Ovary (tissue), 9 donors: Measurements from ENCODE around the gene SHF. TPM values are rescaled to one million over a fixed set of nuclear protein-coding genes. Genes with fewer than 3 reads are reported as not detected.

Experiments
- DNase-seq, 5 donors: peaks; one replicate each; pipeline ENCODE4 v3.0.0-alpha.2; 2019 to 2020
- H3K27ac ChIP-seq, 2 donors: fragments of 200-600 bp; one replicate each; pipeline versions ENCODE4 v1.5.1 to v1.8.0; 2019 to 2022
- H3K27me3 ChIP-seq: fragments of 200-600 bp; one replicate; pipeline ENCODE4 v1.8.0; 2022
- H3K36me3 ChIP-seq: fragments of 200-600 bp; sonication (generic); one replicate; pipeline ENCODE4 v1.5.1; 2019
- H3K4me1 ChIP-seq: one replicate; pipeline ENCODE4 v1.8.1; 2013; ENCODE audit warnings: mild to moderate bottlenecking, moderate library complexity; ENCODE audit not compliant: insufficient read depth
- H3K4me3 ChIP-seq: fragments of 200-600 bp; sonication (generic); one replicate; pipeline ENCODE4 v1.5.1; 2017
- H3K9me3 ChIP-seq, 2 donors: fragments of 200-600 bp in 1 of 2; sonication (generic) in 1 of 2; one replicate each; pipeline versions ENCODE4 v1.5.1 to v1.8.1; 2013 to 2019; ENCODE audit warnings: mild to moderate bottlenecking in 1 of 2, moderate library complexity in 1 of 2
- EP300 ChIP-seq: sonication (generic); formaldehyde crosslinking; IDR thresholded peaks from one replicate; pipeline ENCODE4 v1.6.1; 2017; ENCODE audit warnings: antibody characterized with exemption
- POLR2A ChIP-seq: fragments of 450-650 bp; IDR thresholded peaks from one replicate; pipeline ENCODE4 v1.6.1; 2017; ENCODE audit warnings: antibody characterized with exemption, mild to moderate bottlenecking, moderate library complexity
- WGBS, 3 donors: extraction: QIAGEN DNeasy Blood & Tissue Kit in 1 of 3; methylation state at CpG; one replicate each; pipeline versions ENCODE4 v1.1.5 to v1.1.7; 2013 to 2017; 5-methylcytosine and 5-hydroxymethylcytosine counted together
- intact Hi-C, 4 donors: fragments of 100-400 bp; cut with DNase I; formaldehyde crosslinking; loops; one replicate each; pipeline versions ENCODE4 v1.11.0 to v1.15.1; 2022 to 2023
- polyA plus RNA-seq, 2 donors: library from polyadenylated mRNA; stranded (reverse); fragments of 200-250 nt in 1 of 2; fragments of 350-450 nt in 1 of 2; fragmentation: Illumina TruSeq in 1 of 2; extraction: RNeasy Lipid Tissue Mini Kit (QIAGEN cat#74804) in 1 of 2; gene quantifications; one replicate each; pipeline ENCODE4 v1.2.3, GENCODE V29; 2013 to 2014
- total RNA-seq, 7 donors: library from RNA; depleted of rRNA in 2 of 7; stranded (reverse); fragments of >200 nt in 2 of 7; fragmentation: NEBNext Ultra II Directional in 3 of 7; extraction: Animal tissue kit (Norgen Biotek cat#: 25700) in 3 of 7; gene quantifications; one replicate each; pipeline versions ENCODE4 v1.1.0 to v1.2.4, GENCODE V29; 2016 to 2023
- TF ChIP-seq, protein P1 (sequence below), 3 donors: fragments of 450-650 bp in 2 of 3; fragments of 200-600 bp in 1 of 3; IDR thresholded peaks; one replicate each; pipeline versions ENCODE4 v1.5.1 to v1.8.0; 2016 to 2022; ENCODE audit warnings: antibody characterized with exemption in 3 of 3, mild to moderate bottlenecking in 1 of 3
- donor health status: DM: no; HTN: no; CAD: no; lungs with moderate emphysema.
- donor health status: DM: no; HTN: no; CAD: no.
- donor health status: Bipolar disorder and iron deficiency.
- donor health status: DM: yes; HTN: yes; CAD: no.
- donor health status: DM: no; HTN: no; CAD: no.
- donor health status: DM: yes; HTN: yes; CAD: no.

The SHF gene
- total and polyA plus RNA-seq, 9 donors, result 17.5 to 45.3 (median 30.5) TPM

DNA sequence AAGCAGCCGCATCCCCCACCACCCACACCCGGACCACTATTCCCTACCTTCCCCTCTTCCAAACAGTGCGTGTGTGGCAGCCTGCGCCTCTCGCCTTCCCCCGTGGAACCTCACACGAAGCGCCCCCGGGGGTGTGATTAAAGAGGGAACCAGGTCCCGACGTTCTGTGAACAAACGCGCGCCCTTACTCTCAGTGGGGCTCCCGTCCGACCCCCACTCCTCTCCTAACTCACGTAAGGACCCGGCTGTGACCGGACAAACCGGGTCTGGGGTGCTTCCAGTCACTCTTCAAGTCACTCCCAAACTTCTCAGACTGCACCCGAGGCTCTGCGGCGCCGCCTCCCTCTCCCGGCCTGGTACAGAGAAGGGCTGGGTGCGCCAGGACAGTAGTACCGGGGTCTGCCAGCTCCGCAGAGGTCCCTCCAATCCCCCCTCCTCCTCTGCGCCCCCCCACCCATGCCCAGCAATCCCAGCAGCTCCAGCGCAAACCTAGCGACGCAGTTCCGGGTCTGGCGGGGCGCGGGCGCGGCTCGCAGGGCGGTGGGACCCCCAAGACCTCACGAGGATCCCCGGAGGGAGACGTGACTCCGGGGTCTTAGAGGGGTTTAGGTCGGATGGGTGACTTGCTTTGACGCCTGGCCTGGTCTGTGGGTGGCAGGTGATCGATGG lies 58.7 kb downstream of the SHF start:
- Histone ChIP-seq H3K9me3 (no peaks in the 10 kb centered on the region), H3K27ac (no peak overlapping the region), H3K4me3 (no peak overlapping the region), H3K27me3 (no peaks in the 10 kb centered on the region), H3K36me3 (no peaks in the 10 kb centered on the region), H3K4me1 (peaks cover 5% of the 10 kb centered on the region)
- intact Hi-C loops, result no loop called here
- WGBS, 3 donors, result 3 to 5% (median 4%) methylated on average over 29 to 47 of the region's 47 CpGs
- TF ChIP-seq EP300 (no peak), POLR2A (no peak)
- TF ChIP-seq, protein P1, sequence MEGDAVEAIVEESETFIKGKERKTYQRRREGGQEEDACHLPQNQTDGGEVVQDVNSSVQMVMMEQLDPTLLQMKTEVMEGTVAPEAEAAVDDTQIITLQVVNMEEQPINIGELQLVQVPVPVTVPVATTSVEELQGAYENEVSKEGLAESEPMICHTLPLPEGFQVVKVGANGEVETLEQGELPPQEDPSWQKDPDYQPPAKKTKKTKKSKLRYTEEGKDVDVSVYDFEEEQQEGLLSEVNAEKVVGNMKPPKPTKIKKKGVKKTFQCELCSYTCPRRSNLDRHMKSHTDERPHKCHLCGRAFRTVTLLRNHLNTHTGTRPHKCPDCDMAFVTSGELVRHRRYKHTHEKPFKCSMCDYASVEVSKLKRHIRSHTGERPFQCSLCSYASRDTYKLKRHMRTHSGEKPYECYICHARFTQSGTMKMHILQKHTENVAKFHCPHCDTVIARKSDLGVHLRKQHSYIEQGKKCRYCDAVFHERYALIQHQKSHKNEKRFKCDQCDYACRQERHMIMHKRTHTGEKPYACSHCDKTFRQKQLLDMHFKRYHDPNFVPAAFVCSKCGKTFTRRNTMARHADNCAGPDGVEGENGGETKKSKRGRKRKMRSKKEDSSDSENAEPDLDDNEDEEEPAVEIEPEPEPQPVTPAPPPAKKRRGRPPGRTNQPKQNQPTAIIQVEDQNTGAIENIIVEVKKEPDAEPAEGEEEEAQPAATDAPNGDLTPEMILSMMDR (IDR thresholded peaks at IDR 0.05), result no peak
- DNase-seq, result no peak

DNA sequence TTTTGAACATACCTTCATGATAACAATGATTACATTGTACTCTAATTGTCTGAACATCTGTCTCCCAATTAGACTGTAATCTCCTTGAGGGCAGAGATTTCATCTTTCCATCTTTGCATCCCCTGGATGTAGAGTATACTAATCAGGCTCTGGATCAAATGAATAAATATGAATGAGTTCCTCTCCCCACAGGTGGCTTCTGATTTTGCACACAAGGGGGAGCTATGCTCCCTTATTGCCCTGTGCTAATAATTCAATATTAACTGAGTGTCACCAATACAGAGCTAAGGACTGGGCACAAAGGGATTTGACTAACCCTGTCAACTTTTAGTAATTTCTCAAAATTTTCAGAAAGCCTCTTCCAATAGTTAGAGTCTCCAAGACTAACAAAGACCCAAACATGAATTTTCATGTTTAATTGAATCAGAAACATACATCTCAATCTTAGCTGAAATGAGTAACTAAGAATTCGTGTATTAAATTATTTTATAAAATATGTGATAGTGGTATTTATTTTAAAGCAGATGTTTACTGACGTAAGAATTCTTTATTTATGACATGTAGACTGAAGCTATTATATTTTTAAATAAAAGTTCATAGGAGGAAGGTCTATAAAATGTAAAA lies 61.1 kb downstream of the SHF start:
- Histone ChIP-seq H3K4me3 (no peak overlapping the region), H3K4me1 (peaks cover 5% of the 10 kb centered on the region), H3K9me3 (no peaks in the 10 kb centered on the region), H3K27me3 (no peaks in the 10 kb centered on the region), H3K36me3 (no peaks in the 10 kb centered on the region), H3K27ac (no peak overlapping the region)
- intact Hi-C loops, result no loop called here
- WGBS, 3 donors, result 39 to 48% (median 42%) methylated on average over 2 of the region's 2 CpGs
- DNase-seq, result no peak
- TF ChIP-seq EP300 (no peak), POLR2A (no peak)
- TF ChIP-seq, protein P1 (IDR thresholded peaks at IDR 0.05), result no peak

DNA sequence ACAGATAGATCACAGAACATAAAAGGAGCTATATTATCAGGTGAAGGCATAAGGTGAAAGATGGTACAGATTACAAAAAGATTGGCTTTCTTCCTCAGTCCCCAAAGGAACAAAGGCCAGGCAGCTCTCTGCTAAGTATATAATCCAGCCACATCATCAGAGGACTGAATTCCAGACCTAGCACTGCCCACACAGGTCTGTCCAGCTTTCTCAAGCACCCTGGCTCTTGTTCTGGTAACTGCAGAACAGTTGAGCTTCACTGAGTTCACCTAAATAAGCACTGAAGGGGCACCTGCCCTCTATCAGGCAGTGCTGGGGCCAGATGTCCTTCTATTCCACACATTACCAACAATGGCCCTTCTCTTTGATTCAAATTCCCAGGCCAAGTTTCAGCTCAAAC lies 64.4 kb downstream of the SHF start:
- TF ChIP-seq POLR2A (no peak), EP300 (no peak)
- TF ChIP-seq, protein P1 (IDR thresholded peaks at IDR 0.05), result no peak
- intact Hi-C loops, result no loop called here
- Histone ChIP-seq H3K4me3 (no peak overlapping the region), H3K9me3 (no peaks in the 10 kb centered on the region), H3K27ac (no peak overlapping the region), H3K4me1 (no peaks in the 10 kb centered on the region), H3K36me3 (no peaks in the 10 kb centered on the region), H3K27me3 (no peaks in the 10 kb centered on the region)
- DNase-seq, result no peak

DNA sequence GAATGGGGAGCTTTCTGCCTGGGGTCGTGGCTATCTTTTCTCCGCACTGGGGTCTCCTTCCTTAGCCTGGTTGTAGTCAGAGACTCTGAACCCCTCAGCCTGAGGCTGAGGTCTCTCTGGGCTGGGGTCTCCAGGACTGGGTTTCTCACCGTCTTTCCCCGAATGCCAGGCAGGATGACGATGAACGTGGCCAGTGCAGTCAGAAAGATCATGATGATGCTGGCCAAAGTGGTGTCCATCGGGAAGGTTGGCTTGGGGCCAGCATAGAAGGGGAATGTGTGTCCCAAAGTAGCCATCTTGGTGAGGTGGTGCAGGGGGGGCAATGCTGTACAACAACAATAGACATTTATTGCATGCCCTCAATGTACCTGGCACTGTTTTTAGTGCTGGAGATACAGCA lies 65.0 kb downstream of the SHF start:
- no peak overlapping the region for H3K27ac ChIP-seq
- 82 to 84% (median 83%) methylated on average over 7 of the region's 7 CpGs for whole genome bisulfite sequencing, 3 donors
- H3K27me3 ChIP-seq, result no peaks in the 10 kb centered on the region
- DNase-seq, result no peak
- no peak overlapping the region for H3K4me3 ChIP-seq
- no peaks in the 10 kb centered on the region for H3K9me3 ChIP-seq
- intact Hi-C loops, result no loop called here
- H3K36me3 ChIP-seq, result no peaks in the 10 kb centered on the region
- H3K4me1 ChIP-seq, result no peaks in the 10 kb centered on the region
- no peak for TF ChIP-seq POLR2A

DNA sequence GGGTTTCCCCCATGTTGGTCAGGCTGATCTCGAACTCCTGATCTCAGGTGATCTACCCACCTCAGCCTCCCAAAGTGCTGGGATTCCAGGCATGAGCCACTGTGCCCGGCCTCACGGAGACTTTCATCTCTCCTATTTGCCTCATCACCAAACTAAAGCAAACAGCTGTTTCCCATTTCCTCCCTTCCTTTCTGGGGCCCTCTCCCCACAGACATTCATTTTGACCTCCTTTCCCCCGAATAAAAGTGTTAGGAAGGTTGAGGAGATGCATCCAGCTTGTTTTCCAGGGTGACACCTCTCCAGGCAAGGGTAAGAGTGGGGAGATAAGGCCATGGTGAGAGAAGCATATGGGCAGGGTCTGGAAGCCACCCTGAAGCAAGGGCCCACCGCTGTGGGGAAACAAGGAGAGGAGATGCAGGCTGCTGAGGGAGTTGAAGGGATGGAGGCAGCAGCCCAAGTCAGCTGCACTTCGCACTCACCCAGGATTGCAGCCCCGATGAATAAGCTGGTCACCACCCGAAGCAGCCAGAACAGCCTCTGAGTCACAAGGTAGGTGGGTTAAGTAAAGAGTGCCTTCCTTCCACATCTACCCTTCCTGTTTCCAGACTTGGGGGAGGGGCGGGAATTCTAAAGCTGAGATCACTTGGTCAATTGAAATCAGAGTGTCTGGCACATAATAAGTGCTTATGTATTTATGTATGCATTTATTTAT lies 65.9 kb downstream of the SHF start:
- intact Hi-C loops, result no loop called here
- 60 to 67% (median 66%) methylated on average over 9 of the region's 9 CpGs for WGBS, 3 donors
- Histone ChIP-seq H3K36me3 (no peaks in the 10 kb centered on the region), H3K4me3 (no peak overlapping the region), H3K4me1 (no peaks in the 10 kb centered on the region), H3K27ac (no peak overlapping the region), H3K9me3 (no peaks in the 10 kb centered on the region), H3K27me3 (no peaks in the 10 kb centered on the region)
- TF ChIP-seq POLR2A (no peak), EP300 (no peak)
- TF ChIP-seq, protein P1 (IDR thresholded peaks at IDR 0.05), result no peak
- DNase-seq, result no peak
